ENCODE measurements around the gene ARPC1B. TPM values are rescaled to one million over a fixed set of nuclear protein-coding genes. Genes with fewer than 3 reads are reported as not detected.

The ARPC1B gene
- total RNA-seq, 1 donor from 2014 or later = 565 TPM

DNA sequence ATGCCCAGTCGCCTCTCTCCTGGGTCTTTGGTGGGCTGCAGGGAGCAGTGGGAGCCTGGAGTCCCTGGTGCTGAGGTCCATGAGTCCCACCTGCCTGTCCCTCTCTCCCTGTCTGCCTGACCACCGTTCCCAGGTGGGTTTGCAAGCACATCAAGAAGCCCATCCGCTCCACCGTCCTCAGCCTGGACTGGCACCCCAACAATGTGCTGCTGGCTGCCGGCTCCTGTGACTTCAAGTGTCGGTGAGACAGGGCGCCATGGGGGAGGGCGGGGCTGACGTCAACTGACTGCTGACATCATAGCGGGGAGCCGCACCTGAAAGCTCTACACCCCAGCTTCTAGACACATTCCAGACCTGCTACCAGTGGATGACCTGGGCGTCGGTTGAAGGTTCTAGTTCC is 15.2 kb downstream of the ARPC1B start:
- DNase-seq (ENCODE audit: low read depth) = no peak

DNA sequence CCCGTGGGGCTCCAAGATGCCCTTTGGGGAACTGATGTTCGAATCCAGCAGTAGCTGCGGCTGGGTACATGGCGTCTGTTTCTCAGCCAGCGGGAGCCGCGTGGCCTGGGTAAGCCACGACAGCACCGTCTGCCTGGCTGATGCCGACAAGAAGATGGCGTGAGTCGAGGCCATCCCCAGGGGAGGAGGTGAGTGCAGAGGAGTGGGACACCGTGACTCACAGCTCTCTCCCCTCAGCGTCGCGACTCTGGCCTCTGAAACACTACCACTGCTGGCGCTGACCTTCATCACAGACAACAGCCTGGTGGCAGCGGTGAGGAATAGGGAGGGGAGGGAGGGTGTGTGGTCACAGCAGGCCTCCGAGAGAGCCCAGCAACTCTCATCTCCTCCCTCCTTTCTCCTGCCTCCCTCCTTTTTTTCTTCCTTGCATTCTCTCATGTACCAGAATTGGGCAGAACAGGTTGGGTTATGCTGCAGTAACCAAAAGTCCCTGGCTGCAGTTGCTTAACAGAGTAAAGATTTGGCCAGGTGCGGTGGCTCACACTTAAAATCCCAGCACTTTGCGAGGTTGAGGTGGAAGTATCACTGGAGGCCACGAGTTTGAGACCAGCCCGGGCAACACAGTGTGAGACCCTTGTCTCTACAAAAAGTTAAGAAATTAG is 16.5 kb downstream of the ARPC1B start:
- DNase-seq (ENCODE audit: low read depth) = no peak

DNA sequence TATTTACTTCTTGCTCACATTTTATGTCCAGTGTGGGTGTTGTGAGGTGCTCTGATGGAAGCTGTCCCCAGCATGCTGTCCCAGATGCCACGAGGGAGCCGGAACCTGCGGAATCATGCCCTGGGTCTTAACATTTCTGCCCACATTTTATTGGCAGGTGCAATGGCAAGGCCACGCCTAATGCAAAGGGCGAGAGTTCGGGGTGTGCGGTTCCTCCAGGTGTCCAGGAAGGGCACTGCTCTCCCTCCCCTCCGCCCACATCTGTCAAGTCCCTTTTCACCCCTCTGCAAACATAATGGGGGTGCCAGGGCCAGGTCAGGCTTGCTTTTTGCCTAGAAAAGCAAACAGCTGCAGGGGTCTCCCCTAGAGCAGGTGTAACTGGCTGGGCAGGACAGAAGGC is 17.5 kb downstream of the ARPC1B start:
- DNase-seq (ENCODE audit: low read depth) = no peak

DNA sequence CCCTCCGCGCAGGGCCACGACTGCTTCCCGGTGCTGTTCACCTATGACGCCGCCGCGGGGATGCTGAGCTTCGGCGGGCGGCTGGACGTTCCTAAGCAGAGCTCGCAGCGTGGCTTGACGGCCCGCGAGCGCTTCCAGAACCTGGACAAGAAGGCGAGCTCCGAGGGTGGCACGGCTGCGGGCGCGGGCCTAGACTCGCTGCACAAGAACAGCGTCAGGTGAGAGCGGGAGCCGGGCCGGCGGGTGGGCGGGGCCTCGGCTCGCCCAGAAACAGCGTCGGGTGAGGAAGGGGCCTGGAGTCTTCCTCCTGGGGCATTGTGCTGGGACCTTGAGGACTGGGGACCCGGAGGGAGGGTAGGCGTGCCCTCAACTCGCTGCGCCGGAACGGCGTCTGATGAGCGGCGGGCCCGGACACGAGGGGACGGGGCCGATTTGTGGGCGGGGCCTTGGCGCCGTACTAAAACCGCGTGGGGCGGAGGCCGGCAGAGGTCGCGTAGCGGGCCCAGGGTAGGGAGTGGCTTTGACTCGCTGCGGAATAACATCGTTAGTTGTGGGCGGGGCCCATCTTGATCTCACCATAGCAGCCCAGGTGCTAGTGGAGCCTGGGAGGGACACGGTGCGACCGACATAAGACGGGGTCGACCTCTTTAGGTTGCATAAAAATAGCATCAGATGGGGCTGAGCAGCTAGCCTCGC is 18.3 kb downstream of the ARPC1B start:
- no peak for DNase-seq (ENCODE audit: low read depth)

DNA sequence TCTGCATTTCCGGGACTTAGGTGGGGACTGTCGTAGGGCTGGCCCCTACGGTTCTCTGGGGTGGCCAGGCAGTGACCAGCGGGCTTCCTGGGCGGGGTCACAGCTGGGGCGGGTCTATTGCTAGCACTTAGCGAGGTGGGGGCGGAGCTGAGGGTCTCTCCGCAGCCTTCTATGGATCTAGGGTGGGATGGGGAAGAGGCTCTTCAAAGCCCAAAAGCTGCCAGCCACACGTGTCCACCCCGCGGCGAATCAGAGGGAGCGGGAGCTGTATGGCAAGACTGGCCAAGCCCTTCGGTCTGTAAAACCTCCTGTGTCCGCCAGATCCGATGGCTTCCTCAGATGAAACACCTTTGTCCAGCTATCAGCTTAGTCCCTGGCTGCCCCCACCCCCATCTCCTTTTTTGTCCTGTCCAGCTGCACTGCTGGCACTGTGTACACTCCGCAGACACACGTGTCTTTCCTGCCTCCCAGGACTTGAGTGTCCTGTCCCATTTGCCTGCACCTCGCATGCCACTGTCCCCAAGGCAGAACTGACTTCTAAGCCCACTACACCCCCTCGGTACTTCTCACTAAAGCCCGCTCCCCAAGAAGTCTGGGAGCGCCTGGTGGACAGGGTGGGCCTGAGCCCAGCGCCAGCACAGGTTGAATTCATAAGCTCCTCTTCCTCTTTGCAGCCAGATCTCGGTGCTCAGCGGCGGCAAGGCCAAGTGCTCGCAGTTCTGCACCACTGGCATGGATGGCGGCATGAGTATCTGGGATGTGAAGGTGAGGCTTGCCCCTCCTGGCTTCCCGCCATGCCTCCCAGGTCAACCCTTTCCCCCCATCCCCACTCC is 19.0 kb downstream of the ARPC1B start:
- DNase-seq (ENCODE audit: low read depth) = no peak

DNA sequence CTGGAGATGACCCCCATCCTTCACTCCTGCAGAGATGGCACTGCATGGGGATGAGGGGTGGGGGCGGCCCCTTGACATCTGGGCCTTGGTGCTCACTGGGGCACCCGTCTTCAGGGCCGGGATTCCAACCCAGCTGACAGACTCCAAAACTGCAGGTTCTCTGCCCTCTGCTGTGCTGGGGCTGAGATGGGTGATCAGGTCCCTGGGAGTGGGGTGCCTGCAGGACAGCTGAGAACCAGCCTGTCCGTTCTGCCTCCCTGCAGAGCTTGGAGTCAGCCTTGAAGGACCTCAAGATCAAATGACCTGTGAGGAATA is 19.6 kb downstream of the ARPC1B start:
- DNase-seq (ENCODE audit: low read depth) = no peak

DNA sequence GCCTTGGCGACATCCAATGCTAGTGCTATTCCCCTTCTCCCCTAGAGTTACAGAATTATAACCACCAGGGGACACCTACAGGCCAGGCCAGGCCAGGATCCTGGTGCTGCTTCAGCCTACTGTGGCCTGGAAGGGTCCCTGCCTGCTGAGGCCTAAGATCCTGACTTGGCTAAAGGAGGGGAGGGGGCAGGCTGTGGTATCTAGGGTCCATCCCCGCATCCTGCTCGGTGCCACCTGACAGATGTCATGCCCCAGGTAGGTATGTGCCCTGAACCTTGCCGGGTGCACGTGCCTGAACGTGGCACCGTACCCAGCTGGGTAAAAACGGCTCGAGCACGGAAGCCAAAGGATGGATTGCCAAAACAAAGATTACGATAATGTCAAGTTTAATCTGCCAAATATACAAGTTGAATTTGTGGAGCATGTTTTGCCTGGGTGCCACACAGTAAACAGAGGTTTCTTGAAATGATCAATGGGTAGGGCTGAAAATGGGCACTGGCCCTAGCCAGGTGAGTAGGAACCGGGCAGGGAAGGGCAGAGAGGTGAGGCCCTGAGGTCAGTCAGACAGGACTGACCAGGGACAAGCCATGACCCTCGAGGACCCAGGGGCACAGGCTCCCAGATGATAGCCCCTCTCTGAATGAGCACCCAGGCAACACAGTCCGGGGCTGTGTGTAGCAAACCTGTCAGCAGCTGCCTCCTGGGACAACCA is 21.2 kb downstream of the ARPC1B start:
- DNase-seq (ENCODE audit: low read depth) = no peak

DNA sequence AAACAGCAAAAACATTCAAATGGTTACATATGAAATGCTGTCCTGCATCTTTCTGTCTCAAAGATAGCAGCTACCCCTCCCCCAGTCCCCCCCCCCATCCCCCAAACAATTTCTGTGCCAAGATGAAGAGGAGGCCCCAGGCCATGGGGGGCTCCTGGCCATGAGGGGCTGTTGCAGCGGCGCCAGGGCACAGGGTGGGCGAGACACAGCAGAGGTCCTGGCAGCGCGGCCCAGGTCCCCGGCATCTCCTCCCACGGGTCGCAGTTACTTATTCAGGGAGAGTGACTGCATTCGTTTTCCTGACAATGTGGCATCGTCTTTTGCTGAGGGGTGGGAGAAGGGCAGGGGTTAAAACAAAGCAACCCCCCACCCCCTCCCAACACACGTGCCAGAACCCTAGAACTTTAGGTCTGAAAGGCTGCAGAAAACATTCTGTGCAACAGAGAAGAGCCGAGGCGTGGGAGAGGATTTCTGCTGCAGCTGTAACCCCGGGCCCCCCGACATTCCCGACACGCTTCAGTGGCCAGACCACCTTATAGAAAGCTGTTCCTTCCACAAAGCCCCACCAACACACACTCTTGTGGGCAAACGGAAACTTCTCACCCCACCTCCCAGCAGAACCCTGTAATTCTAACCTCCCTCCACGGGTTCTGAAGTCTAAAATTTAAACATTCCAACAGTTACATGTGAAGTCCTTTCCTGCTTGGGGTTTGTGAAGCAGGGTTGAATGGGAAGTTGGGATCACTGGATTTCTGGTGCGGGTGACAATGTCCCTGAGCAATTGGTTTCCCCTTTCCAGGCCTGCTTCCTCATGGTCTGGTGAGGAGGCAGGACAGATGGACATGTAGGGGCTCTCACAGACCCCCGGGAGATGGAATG is 22.1 kb downstream of the ARPC1B start:
- no peak for DNase-seq (ENCODE audit: low read depth)

DNA sequence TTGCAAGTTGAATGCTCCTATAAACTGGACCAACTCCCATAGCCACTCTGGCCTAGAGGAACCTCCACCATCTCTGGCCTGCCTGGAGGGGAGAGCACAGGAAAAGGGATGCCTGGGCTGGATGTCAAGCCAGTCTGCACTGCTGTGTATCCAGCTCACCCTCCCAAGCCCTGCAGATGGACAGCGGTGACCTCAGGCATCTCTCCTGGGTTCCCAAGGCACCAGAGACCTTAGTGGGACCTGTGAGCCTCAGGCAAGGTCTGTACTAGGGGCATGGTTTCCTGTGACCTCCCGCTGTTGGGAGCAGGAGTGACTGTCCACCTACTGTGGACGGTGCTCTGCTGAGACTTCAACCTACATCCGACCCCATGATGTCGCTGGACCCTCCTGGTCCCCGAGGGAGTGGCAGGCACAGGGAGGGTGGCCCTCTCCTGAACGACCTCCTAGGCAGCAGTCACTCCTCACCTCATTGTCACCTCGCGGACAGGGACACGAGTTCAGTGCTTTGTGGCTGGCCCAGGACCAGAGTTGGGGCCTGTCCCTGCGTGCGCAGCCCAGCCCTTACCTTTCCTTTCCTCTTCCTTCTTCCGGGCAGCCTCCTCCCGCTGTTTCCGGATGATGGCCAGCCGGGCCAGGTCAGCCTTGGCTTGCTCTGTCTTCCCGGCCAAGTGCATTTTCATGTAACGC is 22.9 kb downstream of the ARPC1B start:
- no peak for DNase-seq (ENCODE audit: low read depth)

DNA sequence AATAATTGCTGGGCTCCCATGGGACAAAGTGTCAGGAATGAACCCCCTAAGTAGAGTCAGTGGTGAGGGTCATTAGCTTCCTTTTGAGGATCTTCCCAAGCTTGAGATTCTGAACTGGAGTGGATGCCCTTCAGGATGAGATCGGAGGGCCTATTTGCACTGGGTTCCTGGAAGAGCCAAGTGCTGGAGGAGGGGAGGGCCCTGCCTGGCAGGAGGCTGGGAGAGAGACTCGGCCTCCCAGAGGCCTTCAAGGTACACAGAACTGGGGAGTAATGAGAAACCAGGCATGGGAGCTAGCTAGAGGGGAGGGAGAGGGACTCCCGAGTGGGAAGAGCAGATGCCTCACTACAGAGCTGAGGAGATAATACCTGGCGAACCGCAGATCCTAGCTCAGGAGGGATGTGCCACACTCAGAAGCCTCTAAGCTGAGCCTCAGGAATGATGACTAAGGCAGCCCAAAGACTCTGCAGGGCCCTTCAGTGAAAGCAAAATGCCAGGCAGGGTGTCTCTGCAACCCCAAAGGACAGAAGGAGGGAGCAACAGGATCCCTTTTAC is 24.4 kb downstream of the ARPC1B start:
- no peak for DNase-seq (ENCODE audit: low read depth)

DNA sequence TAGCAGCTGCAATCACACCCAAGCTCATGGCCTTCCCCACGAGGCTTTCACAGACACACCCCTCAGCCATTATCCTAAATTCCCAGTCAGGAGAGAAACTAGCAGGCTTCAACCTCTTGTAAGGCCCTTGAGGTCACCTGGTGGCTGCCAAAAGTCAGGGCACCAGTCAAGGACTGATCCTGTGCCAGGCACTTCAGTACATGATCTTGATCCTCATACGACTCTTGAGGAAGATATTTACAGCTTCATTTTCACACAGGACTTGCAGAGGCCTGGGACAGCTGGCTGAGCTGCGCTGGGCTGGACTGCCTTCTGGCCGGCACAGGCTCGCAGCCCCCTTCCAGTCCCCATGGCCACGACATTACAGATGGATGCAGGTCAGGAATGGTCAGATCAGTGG is 25.1 kb downstream of the ARPC1B start:
- no peak for DNase-seq (ENCODE audit: low read depth)

DNA sequence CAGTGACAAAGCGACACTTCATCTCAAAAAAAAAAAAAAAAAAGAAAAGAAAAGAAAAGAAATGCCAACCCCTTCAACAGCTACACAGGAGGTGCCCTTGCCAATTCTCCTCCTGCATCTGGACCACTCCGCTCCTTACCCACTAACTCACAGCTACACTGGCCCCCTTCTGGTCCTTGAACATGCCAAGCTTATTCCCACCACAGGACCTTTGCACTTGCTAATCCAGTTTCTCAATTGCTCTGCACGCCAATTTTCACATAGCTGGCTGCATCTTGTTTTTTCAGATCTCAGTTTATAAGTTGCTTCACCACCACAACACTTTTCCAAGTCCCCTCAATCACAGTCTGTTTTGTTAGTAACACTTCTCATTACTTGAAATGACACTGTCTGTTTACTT is 28.3 kb downstream of the ARPC1B start:
- no peak for DNase-seq (ENCODE audit: low read depth)

DNA sequence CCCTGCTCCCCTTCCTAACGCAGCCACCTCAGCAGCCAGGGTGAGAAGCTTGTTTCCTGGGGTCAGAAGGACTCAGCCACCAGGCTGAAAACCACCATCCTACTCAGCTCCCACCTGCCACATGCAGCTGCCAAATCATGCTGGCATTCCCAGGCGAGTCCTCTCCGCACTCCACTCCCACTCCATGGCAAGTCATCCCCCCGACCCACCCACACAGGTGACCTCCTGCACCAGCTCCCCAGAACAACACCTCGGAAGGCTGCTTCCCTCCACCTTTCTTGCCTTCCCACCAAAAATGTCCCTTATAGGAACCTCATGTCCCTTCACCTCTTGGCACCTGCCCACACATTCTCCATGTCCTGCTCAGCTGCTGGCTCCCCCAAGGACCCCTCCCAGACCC is 29.2 kb downstream of the ARPC1B start:
- no peak for DNase-seq (ENCODE audit: low read depth)

DNA sequence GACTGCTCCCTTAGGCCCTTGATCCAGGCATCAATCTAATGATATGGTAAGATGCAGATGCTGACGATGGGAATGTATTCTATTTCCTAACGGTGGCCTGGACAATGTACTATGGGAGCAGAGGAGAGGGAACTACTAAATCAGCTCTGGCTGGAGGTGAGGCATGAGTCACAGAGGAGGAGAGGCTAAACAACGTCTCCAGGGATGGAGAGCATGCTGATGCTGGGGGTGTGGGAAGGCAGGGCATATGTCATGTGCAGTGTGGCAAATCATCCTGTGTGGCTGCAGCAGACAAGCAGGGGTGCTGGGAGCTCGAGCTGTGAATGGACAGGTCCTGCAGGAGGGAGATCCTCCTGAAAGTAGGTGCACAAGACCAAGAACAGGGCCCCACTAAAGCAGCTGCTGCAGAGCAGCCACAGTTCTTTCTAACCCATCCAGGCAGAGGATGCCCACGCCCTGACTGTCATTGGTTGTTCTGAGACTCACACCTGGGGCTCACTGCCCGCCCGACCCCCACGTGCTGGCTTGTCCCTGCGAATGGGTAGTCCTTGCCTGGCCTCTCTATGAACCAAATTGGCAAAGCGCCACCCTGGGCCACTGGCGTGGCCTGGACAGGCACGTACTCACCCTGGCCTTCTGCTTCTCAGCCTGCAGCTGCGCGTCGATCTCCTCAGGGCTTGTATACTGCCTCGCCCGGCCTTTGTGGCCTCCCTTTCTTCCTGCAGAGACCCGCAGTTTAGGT is 29.9 kb downstream of the ARPC1B start:
- no peak for DNase-seq (ENCODE audit: low read depth)

DNA sequence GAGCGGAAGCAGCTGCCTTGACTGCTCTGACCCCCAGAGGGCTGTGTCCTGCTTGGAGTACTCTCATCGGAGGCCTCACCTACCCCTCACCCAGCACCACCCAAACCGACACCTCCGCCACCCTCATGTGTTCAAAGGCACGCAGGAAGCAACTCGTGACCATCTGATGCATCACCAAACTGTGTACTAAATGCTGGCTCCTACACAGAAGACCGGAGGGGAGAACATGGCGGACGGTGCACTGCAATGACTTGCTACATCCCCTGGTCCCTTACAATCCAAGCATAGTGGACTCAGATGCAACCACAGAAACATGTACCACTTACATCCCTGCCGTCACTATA is 30.4 kb downstream of the ARPC1B start:
- no peak for DNase-seq (ENCODE audit: low read depth)

DNA sequence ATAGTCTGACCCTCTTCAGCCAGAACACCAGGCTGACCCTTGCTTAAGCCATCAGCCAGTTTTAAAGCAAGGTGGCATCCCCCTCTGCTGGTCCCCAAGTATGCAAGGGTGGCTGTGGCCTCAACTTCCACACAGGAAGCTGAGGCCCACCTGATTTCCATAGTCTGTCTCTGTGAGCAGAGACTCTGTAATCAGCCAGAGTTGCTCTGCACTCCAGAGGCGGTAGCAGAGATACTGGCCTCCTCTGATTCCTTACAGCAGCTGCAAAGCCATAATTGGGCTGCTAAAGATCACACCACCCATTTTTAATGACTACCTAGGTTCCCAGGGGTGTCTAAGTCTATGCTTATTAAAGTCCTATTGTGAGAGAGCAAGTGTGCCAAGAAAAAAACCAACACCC is 32.0 kb downstream of the ARPC1B start:
- DNase-seq (ENCODE audit: low read depth) = no peak

DNA sequence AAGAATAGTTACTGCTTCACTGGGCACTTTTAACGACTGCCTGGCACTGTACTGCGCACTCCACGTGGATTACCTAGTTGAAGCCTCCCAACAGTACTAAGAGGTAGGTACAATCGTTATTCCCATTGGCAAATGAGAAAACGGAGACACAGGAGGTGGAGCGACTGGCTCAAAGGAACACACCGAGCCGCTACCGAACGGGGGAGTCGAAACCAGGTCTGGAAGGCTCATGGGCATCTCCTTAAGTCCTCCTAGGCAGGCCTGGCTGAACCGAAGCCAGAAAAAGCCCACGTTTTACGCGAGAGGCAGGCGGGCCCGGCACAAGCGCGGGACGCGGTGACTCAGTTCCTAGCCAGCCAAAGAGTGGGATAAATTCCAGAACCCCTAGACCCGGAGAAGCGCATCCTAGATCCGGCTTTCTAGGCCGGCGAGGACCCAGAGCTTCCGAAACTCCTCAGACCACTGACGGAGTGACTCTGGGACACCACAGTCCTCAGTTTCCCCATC is 33.4 kb downstream of the ARPC1B start:
- DNase-seq (ENCODE audit: low read depth) = peak; percentile 62

DNA sequence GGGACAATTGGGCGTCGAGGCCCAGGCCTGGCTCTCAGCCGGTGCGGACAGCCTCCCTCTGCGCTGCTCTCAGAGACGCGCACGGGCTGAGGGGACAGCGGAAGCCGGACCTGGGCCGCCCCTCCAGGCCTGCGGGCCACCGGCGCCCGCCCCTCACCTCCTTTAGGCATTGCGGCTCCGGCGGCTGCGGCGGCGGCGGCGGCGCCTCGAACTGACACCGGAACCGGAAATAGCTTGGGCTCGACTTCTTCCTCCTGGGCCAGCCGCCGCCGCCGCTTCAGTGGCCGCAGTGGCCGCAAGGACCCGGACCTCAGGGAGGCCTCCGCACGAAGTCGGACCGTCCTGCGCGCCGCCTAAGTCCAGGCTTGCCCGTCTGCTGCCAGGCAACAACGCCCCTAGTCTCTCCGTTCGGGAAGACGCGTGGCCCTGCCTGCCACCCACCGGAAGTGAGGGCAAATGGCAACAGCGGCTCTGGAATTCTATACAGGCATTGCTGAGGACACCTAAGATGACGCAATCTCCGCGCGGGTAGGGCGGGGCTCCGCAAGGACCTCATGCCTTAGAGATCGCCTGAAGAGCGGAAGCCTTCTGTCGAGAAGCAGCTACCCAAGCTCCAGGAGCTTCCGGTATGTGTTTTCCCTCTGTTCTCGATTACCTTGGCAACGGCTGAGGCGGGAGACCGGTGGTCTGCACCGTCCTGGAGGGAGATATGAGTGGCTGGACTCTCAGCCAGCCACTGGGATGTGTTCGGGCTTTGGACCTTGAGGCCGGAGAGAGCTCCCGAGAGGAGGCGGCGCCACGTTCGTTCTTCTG is 34.1 kb downstream of the ARPC1B start, which contains the start of the genes BUD31 and PDAP1:
Gene BUD31 (plus strand): TSS at position 591 of the 813 bp plus-strand sequence. CDS start 2,124 bp downstream, outside the sequence.
Gene PDAP1 (minus strand): TSS at position 219 of the 813 bp plus-strand sequence. CDS start 49 bp downstream, at position 170.
- DNase-seq (ENCODE audit: low read depth) = peak; percentile 92

DNA sequence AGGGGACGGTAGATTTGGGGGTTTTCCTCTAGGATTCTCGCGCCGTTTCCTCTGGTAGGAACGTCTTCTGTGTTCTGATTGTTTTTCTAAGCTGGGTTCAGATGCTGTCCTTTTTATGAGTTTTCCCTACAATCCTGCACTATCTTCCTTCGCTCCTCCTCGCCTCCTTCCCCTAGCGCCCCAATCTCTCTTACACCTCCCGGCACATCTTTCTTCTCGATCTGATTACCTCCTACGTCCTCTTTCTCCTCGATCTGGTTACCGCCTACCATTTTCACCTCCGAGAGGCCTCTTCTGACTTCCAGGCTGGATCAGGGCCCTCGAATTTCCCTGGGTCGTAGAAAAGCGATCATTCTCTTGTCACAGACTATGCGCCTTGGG is 34.7 kb downstream of the ARPC1B start:
- no peak for DNase-seq (ENCODE audit: low read depth)
